Epithelial cell of proximal tubule (primary cell): ENCODE measurements around the gene USP35. TPM values are rescaled to one million over a fixed set of nuclear protein-coding genes. Genes with fewer than 3 reads are reported as not detected.

ENCODE experiments used
- DNase-seq: peaks from one replicate; pipeline ENCODE4 v3.0.0-alpha.2; 2011; ENCODE audit warnings: low read depth
- H3K4me3 ChIP-seq: 2 replicates; pipeline ENCODE4 v1.5.1; 2011; ENCODE audit warnings: low read depth, mild to moderate bottlenecking, low read length
- CTCF ChIP-seq: conservative IDR thresholded peaks from 2 replicates; pipeline ENCODE4 v1.5.1; 2012; ENCODE audit warnings: low read depth, mild to moderate bottlenecking, low read length
- total RNA-seq: library from RNA; depleted of rRNA; stranded (reverse); fragments of >200 nt; gene quantifications from 2 replicates; pipeline ENCODE4 v1.2.3, GENCODE V29; 2015

Gene USP35
- total RNA-seq, 1 donor from 2014 or later, result 6.1 TPM

DNA sequence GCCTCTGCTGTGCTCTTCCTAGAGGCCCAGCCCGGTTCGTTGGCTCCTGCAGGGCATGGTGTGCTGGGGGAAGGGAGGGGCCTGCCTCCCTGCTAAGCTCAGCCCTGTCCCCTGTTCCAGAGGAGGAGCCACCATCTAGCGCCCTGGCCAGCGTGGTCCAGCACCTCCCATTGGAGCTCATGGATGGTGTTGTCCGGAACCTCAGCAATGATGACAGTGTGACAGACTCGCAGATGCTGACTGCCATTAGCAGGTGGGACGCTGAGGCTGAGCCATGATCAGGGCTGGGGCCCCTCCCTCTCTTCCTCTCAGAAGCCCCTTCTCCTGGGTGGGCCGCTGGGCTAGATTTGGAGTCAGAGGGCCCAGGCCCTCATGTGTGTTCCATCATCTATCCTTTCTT, 9.1 kb downstream of the USP35 start:
- DNase-seq, result no peak
- no peak for TF ChIP-seq CTCF
- no peak overlapping the region for H3K4me3 ChIP-seq

GRCh38 chr11:78199015-78199652, 10.4 kb downstream of the USP35 start:
- no peak for DNase-seq
- no peak for TF ChIP-seq CTCF

DNA sequence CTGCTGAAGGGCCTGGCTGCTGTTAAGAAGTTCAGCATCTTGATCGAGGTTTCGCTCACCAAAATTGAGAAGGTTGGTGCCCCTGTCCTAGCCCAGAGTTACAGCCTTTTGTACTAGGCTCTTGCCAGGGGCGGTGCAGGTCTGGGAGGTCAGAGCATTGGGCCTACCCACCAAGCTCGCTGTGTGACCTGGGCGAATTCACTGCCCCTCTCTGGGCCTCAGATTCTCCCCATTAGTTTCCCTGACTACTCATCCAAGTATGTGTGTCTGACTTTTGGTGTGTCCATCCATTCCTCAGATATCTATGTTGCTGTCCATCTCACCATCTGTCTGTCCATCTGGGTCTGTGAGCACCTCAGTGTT, 10.9 kb downstream of the USP35 start:
- no peak for DNase-seq
- no peak for TF ChIP-seq CTCF
- H3K4me3 ChIP-seq, result no peak overlapping the region

More at GRCh38 chr11:78199015-78199652, 10.4 kb downstream of the USP35 start:
- no peak overlapping the region for H3K4me3 ChIP-seq

DNA sequence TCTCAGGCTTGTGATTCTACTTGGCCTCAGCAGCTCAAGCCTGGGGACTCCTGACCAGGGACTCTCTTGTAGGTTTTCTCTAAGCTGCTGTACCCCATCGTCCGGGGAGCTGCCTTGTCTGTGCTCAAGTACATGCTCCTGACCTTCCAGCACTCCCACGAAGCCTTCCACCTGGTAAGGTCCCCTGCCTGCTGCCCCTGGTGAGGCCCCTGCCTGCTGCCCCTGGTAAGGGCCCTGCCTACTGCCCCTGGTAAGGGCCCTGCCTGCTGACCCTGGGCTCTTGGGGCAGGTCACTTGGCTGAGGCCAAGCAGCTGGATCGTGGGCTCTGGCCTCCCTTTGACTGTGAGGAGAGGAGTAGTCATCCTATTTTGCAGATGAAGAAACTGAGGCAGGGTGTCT, 11.3 kb downstream of the USP35 start:
- no peak for TF ChIP-seq CTCF
- H3K4me3 ChIP-seq, result no peak overlapping the region
- DNase-seq, result no peak

- no peak overlapping the region for H3K4me3 ChIP-seq
- TF ChIP-seq CTCF, result no peak
- DNase-seq, result no peak
Observed at GRCh38 chr11:78200553-78200952, 11.8 kb downstream of the USP35 start.

DNA sequence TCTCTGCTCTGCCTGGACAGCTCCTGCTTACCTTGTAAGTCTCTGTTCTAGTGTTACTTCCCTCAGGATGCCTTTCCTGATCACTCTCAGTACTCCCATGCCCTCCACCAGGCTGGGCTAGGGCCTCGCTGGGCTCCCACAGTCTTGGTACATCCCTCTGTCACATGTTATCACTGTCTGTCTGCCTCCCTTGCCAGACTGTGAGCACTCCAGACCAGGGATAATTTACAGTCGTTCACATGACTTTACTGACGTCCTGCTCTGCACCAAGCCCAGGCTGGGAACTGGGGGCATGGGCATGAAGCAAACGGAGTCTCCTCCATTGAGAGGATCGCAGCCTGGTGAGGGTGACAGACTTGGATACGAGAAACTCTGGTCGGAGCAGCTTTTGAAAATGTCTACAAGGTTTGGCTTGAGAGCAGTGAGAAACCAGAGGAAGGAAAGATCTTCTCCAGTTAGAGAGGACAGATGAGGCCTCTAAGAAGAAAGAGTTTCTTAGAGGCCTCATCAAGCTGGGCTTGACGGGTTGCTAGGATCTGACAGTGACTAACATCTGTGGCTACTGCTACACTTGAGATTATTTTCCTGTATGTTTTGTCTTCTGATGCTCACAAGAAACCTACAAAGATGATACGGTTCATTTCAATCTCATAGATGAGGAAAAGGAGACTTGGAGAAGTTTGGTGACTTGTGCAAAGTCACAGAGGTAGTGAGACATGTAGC, 12.5 kb downstream of the USP35 start:
- no peak for DNase-seq
- no peak overlapping the region for H3K4me3 ChIP-seq
- no peak for TF ChIP-seq CTCF

- no peak for DNase-seq
- TF ChIP-seq CTCF, result no peak
- H3K4me3 ChIP-seq, result no peak overlapping the region
Observed at GRCh38 chr11:78202733-78203167, 14.0 kb downstream of the USP35 start.
